ENCODE results near the gene PPP2R5C.

PPP2R5C gene

DNA sequence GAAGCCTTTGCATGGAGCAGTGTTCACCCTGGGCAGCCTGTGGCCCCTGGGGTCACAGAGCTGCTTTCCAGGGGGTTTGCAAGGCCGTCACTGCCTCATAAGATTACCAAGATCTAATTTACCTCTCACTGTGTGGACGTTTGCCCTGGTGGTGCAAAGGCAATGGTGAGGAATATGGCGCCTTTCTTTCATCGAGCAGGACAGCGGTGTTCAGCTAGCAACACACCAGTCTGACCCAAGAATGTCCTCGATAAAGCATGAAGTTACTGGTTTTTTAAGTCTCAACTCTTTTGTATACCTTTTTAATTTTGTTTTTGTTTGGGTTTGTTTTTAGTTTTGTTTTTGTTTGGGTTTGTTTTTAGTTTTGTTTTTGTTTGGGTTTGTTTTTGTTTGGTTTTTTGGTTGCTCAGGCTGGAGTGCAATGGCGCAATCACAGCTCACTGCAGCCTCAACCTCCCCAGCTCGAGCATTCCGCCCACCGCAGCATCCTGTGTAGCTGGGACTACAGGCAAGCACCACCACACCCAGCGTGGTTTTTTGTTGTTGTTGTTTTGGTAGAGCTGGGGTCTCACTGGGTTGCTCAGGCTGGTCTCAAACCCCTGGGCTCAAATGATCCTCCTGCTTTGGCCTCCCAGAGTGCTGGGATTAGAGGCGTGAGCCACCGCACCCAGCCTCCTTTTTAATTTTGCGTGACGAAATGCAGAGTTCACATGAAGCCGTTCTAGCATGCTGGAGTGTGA is 57.9 kb downstream of the PPP2R5C start:
- no peak for TF ChIP-seq USF1 (IDR thresholded peaks at IDR 0.05)
- TF ChIP-seq NFIC (IDR thresholded peaks at IDR 0.05) = no peak

GRCh38 chr14:101820283-101820798 is 58.8 kb downstream of the PPP2R5C start:
- TF ChIP-seq NFIC (IDR thresholded peaks at IDR 0.05) (no peak), TEAD4 (IDR thresholded peaks at IDR 0.05) (no peak), CEBPB (IDR thresholded peaks at IDR 0.05) (no peak), REST (IDR thresholded peaks at IDR 0.05; ENCODE audit: low read depth) (no peak)

- no peak for TF ChIP-seq EGR1 (IDR thresholded peaks at IDR 0.05)
- no peak for TF ChIP-seq YY1 (IDR thresholded peaks at IDR 0.05; ENCODE audit: low read depth)
- TF ChIP-seq TEAD4 (IDR thresholded peaks at IDR 0.05) = no peak
- TF ChIP-seq CREB1 (IDR thresholded peaks at IDR 0.05; ENCODE audit: low read depth) = no peak
- no peak for TF ChIP-seq TCF12 (IDR thresholded peaks at IDR 0.05; ENCODE audit: low read depth)
- no peak for TF ChIP-seq TAF1 (IDR thresholded peaks at IDR 0.05; ENCODE audit: low read depth)
- no peak for TF ChIP-seq REST (IDR thresholded peaks at IDR 0.05; ENCODE audit: low read depth)
- no peak for TF ChIP-seq FOXM1 (IDR thresholded peaks at IDR 0.05; ENCODE audit: borderline replicate concordance, low read depth)
These were observed 60.0 kb downstream of the PPP2R5C start for GRCh38 chr14:101821528-101821927.

DNA sequence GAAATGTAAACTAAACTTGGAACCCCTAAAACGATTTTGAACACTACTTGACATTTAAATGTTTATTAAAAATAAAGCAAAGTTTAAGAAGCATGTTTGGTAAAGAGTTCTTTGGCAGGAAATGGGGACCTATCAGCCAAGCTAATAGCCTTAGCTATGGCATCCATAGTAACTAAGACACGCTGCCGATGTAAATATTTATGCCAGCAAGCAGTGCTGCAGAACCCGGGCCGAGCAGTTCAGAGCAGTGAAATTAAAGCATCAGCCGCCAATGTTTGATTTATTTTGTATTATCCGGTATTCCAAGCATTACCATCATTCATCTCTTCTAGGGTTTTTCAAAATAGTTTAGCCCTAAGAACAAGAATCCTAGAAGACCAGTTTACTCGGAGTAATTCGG is 61.6 kb downstream of the PPP2R5C start:
- TF ChIP-seq ZBTB7A (IDR thresholded peaks at IDR 0.05; ENCODE audit: low read depth) (no peak), REST (IDR thresholded peaks at IDR 0.05; ENCODE audit: low read depth) (no peak), FOXM1 (IDR thresholded peaks at IDR 0.05; ENCODE audit: borderline replicate concordance, low read depth) (no peak), USF1 (IDR thresholded peaks at IDR 0.05) (no peak), TAF1 (IDR thresholded peaks at IDR 0.05; ENCODE audit: low read depth) (no peak), CREB1 (IDR thresholded peaks at IDR 0.05; ENCODE audit: low read depth) (no peak), EGR1 (IDR thresholded peaks at IDR 0.05) (no peak), TCF12 (IDR thresholded peaks at IDR 0.05; ENCODE audit: low read depth) (no peak), MAX (IDR thresholded peaks at IDR 0.05) (no peak), CEBPB (IDR thresholded peaks at IDR 0.05) (no peak), RAD21 (IDR thresholded peaks at IDR 0.05; ENCODE audit: low read depth) (no peak), NFIC (IDR thresholded peaks at IDR 0.05) (no peak), YY1 (IDR thresholded peaks at IDR 0.05; ENCODE audit: low read depth) (no peak)

GRCh38 chr14:101823511-101824120 is 62.1 kb downstream of the PPP2R5C start:
- TF ChIP-seq MAX (IDR thresholded peaks at IDR 0.05) (no peak), TEAD4 (IDR thresholded peaks at IDR 0.05) (no peak), FOXM1 (IDR thresholded peaks at IDR 0.05; ENCODE audit: borderline replicate concordance, low read depth) (no peak), TCF12 (IDR thresholded peaks at IDR 0.05; ENCODE audit: low read depth) (no peak), CREB1 (IDR thresholded peaks at IDR 0.05; ENCODE audit: low read depth) (no peak), USF1 (IDR thresholded peaks at IDR 0.05) (no peak), RAD21 (IDR thresholded peaks at IDR 0.05; ENCODE audit: low read depth) (no peak), TAF1 (IDR thresholded peaks at IDR 0.05; ENCODE audit: low read depth) (no peak)
